Activated T-cell treated with anti-CD3 and anti-CD28 coated beads for 24 hours (primary cell): ENCODE results near the gene RANBP9.

Source experiments
- DNase-seq: peaks from one replicate; pipeline ENCODE4 v3.0.0-alpha.2; 2020; ENCODE audit warnings: low read depth

Gene RANBP9

DNA sequence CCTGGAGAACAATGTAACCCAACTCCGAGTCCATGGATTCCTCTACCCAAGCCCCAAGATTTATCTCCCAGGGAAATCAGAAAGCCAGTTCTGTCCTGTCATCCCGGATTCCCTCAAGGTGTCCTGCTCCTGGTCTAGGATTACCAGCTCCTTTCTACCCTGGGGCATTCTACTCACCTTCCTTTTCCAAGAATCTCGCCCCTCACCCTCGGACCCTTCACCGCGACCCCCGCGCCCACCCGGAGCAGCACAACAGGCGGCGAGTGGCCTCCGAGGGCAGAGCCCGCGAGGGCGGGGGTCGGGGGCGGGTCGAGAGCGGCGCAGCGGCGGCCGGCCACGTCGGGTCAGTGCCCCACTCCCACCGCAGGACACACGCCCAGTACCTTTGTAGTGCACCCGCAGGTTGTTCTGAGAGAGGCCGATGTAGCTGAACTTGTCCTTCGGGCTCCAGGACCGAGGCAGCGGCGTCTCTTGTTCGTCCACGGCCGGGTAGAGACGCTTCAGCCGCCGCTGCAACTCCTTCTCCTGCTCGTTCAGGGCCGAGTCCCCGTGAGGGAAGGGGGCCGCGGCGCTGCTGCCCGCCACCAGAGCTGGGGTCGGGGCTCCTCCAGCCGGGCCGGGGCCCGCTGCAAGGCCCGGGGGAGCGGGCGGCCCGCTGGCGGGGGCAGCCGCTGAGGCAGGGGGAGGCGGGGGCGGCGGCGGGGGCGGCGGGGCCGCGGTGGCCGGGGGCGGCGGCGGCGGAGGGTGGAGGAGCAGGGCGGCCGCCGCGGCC, 897 bp downstream of the RANBP9 start:
- no peak for DNase-seq

DNA sequence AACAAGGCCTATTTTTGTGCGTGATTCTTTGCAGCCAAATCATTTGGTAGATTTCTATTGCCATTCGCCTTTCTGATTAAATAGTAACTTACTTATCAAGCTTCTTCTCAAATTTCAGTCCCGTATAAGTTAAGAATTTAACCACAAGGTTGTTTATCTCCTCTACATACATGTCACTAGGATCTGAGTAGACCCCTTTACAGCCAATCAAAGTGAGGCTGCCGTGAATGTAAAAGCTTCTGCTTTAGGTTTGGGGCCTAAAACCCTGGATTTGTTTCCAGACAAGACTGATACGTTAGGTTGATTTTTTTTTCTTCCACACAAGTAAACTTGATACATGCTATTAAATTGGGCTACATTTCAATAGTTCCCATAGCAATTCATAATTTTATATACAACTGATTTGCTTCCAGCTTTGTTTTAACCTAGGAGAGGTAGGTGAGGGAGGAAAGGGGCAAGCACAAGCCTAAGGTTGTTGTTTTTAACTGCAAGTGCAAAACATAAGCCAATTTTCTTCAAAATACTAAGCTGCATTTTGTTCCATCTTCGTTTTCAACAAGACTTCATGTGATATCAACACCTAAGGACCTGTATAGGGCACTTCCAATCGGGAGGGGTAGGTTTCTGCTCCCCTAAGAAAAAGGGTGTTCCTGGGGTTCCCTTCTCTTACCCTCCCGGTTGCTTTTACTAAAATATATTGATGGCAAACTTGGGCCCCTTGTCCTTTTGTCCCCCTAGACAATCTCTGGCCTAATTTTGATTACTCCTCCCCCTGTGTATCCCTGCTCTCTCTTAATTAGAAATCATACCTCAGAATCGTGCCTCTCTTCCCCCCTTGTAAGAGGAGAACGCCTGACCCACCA, 1.7 kb downstream of the RANBP9 start:
- DNase-seq, result no peak

DNA sequence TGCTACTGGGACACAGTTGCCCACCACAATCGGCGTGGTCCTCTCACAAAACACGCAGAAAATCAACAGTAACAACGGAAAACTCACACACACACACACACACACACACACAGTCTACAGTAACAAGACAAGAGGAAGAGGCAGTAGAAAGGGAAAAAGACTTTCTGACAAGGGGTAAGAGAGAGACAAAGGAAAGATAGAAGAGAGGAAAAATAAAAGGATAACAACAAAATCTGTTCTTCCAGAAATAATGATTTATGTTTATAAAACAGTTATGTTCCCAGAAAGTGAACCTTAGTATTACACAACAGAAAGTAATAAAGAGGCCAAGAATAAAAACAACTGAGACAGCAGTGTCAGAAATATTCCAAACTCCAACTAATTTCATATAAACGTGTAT, 2.9 kb downstream of the RANBP9 start:
- no peak for DNase-seq

DNA sequence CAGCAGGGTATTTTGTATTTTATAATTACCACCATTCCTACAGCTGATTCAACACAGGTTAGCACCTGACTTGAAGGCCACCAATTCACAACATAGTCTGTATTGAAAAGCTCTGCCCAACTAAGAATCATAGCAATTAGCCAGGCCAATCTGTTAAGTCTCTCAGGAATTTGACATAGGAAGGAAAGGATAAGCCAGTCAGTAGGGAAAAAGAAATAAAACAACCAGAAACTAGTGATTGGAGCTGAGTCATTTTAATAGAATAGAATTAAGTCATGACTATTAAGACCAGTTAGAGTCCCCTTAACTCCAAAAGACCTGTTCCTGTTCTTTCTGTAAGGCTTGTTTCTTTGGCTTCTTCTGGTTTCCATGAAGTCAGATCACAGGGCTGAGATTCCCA, 8.1 kb downstream of the RANBP9 start:
- DNase-seq, result no peak

DNA sequence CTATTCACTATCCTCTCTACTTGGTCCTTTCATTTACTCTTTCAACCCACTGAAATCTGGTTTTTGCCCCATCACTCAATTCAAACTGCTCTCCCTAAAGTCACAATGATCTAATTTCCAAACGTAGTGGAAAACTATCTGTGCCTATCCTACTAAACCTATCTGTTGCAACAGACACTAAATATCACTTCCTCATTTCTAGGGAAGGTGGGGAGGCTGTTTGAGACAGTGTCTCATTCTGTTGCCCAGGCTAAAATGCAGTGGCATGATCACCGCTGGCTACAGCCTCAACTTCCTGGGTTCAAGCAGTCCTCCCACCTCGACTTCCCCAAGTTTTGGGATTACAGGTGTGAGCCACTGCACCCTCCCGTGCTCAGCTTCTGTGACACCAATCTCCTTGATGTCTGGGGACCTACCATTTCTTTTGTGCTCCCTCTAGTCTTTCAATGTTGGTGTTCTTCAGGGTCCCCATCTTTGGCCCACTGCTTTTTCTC, 8.8 kb downstream of the RANBP9 start:
- no peak for DNase-seq

DNA sequence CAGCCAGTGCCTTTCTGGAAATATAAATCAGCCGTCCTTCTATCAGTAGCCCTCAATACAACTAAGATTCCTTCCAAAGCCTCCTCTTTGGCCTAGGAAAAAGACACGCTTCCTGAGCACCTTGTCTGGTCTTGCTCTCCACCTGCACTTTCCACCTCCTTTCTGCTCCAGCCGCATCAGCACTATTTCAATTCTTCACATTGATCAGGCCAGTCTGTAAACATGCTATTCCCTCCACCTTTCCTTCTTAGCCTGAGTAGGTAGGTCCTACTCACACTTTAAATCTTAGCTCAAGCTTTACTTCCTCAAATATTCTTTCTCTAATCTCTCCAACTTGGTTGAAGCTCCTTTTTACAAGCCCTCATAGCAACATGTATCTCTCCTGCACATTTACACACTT, 11.4 kb downstream of the RANBP9 start:
- no peak for DNase-seq

DNA sequence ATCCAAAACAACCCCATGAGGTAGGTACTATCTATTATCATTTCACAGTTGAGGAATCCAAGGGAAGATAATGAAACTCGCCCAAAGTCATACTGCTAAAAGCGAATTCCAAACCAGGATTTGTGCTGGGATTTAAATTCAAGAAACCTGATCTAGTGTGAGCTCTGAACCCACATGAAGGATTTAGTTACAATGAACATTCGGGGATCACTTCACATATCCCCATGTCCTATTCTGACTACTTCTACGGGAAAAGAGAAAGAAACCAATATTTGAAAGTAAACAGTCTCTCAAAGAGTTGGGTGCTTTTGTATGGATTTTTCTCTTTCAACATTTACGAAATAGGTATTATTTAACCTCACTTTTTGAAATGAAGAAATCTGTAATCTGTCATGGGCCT, 12.9 kb downstream of the RANBP9 start:
- no peak for DNase-seq

DNA sequence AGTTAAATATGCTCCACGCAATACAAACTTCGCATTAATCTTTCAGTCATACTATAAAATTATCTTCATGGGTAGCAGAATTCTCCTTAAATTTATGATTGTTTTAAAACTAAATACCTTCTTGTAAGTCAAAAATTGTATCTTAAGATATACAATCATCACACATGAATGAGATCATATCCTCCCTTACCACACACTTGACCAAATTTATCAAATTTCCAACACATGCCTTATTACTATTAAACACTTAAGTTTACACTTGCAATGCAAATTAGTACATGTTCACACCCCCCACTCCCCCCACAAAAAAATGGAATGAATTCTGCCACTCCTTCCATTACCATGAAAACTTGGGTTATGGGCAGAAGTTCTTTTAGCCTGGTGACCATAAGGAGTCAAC, 13.8 kb downstream of the RANBP9 start:
- no peak for DNase-seq

DNA sequence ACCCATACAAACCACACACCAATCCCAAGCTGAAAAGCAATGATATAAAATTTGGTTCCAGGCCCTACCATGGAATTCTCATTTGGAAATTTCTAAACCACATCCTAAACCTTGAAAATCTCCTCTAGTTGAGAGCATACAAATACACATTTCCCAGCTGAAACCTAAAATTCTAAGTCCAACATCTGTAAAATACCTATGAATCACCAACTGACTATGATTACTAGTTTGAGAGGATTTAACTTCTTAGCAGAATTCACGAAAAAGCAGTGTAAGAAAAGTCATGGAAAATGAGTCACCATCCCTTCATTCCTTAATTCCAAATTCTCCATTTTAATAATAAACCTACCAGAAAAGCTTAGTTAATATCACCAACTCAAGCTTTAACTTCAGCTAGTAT, 15.4 kb downstream of the RANBP9 start:
- DNase-seq, result no peak

DNA sequence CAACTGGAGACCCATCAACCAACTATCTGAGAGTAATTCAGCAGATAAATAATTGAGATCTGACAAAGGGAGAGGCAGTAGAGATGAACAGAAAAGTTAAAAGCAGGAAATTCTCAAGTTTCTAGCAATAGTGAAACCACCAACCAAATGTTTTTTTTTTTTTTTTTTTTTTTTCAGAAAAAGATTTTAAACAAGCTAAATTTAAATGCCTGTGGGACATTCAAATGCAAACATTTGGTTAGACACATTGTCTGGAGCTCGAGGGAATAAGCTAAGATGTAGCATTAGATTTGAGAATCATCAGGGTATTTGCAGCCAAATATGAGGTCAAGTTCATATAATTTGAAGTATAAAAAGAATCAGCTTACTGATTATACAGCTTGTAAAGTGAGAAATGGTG, 16.4 kb downstream of the RANBP9 start:
- no peak for DNase-seq

DNA sequence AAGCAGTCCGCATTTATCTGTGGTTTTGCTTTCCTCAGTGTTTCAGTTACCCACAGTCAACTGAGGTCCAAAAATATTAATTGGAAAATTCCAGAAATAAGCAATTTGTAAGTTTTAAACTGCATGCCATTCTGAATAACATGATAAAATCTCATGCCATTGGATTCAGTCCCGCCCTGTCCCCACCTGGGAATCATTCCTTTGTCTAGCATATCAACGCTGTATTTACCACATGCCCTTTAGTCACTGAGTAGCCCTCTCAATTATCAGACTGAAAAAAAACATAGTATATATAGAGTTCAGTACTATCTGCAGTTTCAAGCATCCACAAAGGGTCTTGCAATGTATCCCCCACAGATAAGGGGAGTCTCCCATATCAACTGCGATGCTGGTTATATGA, 17.1 kb downstream of the RANBP9 start:
- no peak for DNase-seq

DNA sequence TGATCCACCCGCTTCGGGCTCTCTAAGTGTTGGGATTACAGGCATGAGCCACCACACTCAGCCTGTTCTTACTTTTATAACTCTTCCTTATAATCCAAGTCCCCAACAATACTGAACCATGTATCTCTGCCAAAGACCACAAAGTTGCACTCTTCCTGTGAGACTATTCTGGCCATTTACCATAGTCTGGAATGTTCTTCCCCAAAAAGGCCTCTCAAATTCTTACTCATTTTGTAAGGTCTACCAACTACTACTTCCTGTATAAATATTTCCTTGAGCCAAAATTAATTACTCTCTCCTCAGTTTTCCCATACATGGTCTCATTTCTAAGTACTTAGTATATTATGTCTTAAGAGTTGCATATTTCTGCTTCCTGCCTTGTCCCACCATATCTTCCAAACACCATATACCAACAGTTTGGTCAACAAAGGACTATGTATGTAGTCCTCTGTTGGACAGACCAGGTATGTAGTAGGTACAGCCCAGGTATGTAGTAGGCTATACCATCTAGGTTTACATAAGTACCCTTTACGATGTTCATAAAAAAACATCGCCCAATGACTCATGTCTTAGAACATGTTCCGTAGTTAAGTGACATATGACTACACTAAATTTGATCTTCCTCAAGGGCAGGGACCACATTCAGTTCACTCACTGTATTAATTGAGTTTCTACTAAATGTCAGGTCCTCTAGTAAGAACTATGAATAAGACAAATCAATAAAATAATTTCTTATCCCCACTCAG, 22.0 kb downstream of the RANBP9 start:
- DNase-seq, result no peak

DNA sequence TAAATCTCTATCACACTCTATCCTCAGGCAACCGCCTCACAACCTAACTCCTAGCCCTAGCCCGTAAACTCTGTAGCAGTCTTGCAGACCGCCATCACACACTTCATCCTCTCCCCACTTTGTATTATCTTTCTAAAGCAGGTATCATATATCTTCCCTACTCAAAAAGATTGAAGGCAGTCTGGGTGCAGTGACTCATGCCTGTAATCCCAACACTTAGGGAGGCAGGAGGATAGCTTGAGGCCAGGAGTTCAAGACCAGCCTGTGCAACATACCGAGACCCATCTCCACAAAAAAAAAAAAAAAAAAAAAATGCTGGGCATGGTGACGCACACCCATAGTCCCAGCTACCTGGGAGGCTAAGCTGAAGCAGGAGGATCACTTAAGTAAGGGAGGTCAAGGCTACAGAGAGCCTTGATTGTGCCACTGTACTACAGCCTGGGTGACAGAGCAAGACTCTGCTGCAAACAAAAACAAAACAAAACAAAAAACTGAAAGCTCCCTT, 22.9 kb downstream of the RANBP9 start:
- no peak for DNase-seq

DNA sequence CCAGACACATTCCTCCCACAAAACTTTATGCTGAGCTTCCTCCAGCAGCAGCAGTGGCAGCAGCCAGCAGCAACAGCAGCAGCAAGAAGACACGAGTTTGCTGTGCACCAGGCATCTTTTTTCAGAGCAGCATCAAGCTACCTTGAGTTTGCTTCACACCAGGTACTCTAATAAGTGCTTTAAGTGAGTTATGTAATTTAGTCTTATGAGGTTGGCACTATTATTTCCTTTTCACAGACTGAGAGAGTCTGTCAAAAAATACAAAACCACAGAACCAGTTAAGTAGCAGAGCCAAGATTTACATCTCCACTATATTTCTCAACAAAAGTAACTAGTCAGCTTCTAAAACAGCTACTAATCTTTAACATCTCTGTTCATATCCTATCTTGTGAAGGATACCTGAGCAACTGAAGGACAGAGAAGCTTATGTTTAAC, 23.7 kb downstream of the RANBP9 start:
- no peak for DNase-seq

DNA sequence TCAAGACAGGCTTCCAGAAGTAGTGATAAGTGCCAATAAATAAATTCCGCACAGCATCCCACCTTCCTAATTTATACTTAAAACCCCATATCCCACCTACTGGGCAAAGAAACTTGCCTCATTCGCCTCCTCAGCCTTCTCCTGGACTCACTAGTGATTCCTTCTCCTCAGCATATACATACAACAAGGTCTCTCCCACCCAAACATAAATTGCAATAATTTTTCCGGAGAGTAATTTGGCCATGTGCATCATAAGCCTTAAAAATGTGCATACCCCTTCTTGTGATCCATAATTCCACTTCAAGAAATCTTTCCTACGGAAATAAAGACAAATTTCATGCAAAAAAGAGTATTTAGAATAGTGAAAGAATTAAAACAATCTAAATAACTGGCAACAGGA, 26.8 kb downstream of the RANBP9 start:
- no peak for DNase-seq

DNA sequence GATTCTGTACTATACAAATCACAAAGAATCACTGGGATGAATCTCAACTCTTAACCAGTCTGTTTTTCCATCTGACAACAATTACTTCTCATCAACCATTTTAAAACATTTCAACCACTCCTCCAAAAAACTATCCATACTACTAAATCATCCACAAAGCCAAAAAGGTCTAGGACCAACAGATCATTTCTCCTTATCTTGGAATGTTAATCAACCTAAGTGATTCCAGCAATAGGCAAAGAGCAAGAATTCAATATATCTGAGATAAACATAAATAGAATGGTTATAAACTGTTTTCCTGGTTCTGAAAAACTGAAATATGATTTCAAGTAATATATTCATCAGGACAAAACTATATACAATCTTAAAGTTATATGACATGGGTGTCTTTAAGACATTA, 28.6 kb downstream of the RANBP9 start:
- no peak for DNase-seq

DNA sequence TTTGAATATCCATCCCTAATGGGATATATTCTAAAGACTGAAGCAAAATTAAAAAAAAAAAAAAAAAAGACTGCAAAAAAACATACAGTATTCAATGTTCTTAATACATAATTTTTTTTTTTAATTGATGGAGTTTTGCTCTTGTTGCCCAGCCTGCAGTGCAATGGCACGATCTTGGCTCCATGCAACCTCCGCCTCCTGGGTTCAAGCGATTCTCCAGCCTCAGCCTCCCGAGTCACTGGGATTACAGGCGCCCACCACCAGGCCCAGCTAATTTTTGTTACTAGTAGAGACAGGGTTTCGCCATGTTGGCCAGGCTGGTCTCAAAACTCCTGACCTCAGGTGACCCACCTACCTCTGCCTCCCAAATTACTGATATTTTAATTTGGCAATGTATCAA, 29.3 kb downstream of the RANBP9 start:
- DNase-seq, result no peak

DNA sequence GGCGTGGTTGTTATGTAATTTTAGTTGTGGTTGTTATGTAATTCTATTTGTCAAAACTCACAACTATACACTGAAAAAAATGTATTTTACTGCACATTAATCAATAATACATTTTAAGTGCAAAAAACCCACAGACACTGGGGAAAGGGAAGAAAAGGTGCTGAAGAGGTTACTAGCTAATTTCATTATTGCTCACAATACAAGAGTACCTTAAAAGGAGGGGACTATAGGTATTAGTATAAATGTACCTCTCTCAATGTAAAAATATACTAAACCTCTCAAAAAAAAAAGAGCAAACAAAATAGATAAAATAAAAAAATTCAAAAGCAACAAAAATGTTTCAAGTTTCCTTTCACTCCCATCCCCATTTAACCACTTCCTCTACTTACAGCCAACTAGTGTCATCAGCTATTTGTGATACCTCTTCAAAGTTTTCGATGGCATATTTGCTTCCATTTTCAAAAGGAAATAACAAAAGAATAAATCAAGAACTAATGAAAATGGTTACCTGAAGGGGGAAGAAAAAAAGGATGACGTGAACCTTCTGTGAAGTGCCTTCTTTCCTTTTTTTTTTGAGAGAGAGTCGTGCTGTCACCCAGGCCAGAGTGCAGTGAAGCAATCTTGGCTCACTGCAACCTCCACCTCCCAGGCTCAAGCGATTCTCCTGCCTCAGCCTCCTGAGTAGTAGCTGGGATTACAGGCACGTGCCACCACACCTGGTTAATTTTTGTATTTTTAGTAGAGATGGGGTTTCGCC, 30.2 kb downstream of the RANBP9 start:
- no peak for DNase-seq

DNA sequence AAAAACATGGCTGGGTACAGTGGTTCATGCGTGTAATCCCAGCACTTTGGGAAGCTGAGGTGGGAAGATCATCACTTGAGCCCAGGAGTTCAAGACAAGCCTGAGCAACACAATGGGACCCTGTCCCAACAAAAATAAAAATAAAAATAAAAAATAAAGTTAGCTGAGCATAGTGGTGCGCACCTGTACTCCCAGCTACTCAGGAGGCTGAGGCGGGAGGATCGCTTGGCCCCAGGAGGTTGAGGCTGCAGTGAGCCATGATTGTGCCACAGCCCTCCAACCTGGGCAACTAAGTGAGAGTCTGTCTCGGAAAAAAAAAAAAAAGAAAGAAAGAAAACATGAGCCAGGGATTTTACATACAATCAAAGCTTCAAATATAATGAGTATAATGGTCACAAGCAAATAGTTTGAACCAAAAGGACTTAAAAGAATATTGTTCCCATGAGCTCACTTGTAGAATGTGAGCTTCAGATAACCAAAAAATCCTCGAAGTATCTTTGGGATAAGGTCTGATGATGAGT, 31.1 kb downstream of the RANBP9 start:
- no peak for DNase-seq

DNA sequence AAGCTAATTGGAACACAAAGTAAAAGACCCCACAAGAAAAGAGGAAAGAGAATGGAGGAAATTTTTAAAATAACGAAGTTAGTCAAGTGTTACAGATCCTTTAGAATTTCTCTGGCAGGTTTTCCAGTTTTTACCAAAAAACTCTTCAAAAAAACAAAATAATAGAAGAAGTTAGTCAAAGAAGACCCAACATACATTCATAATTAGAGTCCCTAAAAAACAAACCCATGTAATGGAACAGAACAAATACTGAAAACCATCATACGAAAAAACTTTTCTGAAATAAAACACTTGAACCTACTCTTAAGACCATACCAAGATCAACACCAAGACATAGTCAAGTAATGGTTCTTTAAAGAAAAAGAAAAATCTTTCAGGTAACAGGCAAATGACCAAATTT, 31.6 kb downstream of the RANBP9 start:
- DNase-seq, result no peak

DNA sequence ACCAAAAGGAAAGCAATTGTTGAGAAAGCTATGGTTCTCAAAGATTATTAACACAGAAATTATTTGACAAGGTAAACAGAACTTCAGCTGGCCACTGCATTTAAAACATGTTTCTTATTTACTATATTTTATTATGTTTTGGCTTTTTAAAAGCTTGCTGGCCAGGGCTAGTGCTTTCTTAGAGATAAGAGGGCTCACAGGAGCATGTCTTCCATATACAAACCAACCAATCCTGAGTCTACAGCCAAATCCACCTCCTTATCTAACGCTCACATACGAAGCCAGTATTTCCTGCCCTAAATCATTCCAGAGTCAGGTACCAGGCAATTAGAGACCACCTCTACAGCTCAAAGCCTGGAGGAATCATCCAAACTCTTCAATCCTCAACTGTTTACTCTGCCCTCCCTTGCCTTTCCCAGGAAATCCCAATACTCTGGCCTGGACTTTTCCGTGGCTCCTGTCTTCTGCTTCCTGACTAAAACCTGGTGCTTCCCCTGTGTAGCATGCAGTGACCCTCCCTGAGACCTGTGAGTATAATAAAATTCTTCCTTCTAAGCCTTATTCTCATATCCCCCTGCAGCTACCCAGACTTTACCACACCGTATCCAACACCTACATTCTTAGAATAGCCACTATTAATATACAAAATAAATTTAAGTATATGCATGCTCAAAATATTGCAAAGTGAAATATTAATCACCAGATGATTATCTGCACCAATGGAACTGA, 33.2 kb downstream of the RANBP9 start:
- no peak for DNase-seq
